NCI-H1105 (cell line): Measurements from ENCODE around the gene INSYN1.

Source experiments
- DNase-seq: peaks from one replicate; lab custom pipeline; 2025; lab: John Stamatoyannopoulos, UW

INSYN1 gene

GRCh38 chr15:73773428-73773827 lies 20.3 kb upstream of the INSYN1 start:
- DNase-seq = no peak

DNA sequence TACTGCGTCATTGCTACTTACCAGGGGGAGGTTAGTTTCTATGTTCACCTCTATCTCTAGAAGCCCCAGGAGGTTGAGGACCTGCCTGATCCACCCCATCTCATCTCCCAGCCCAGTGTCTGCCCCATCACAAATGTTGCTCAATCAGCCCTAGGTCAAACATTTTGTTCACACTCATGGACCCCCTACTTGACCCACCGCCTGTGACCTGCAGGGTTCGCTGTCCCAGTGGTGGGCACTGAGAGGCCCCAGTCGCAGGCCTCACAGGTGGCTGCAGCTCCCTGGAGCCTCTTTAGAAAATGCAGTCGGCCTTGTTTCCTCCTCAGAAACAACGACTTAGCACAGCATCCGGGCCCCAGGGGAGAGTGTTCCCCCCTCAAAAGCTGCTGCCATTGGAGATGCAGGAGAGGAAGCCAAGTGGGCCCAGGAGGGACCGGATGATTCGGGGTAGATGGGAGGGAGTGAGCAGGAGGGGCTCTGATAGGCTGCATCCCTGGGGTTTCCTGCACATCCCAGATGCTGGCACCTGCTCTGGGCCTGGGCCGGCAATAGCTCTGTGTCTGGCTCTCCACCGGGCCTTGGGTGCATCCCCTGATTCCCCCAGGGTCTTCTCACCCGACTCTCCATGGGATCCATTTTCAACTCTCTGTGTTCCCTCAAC lies 18.4 kb upstream of the INSYN1 start:
- no peak for DNase-seq

GRCh38 chr15:73770050-73770449 lies 16.9 kb upstream of the INSYN1 start:
- no peak for DNase-seq

DNA sequence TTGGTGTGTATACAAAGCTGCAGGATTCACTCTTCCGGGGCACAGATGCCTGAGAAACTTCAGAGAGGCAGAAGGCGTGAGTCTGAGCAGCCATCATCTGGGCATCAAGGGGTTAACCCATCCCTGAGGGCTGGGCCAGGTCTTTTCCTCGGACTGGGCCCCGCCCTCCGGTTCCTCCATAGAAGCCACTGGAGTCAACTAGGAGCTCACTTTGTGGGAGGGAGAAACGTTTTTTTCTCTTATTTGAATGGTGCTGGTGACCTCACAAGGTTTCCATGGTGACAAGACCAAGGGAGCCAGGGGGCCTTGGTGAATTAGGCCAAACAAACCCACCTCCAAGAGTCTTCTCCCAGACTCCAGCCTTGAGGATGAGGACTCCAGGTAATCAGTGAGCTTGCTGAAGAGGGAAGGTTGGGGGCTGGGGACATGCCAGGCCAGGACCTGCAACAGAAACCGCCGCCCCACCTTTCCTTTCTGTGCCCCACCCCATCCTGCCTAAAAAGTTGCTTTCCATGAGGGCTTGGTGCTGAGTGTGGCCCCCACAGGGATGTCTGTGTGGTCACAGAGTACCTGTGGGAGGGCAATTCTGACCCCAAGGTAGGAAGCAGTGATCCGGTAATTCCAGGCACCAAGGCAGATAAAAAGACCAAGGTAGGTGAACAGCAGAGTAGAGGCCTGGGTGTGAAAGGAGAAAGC lies 14.8 kb upstream of the INSYN1 start:
- DNase-seq = no peak

- DNase-seq = no peak
These were observed 13.4 kb upstream of the INSYN1 start for GRCh38 chr15:73766598-73766997.

DNA sequence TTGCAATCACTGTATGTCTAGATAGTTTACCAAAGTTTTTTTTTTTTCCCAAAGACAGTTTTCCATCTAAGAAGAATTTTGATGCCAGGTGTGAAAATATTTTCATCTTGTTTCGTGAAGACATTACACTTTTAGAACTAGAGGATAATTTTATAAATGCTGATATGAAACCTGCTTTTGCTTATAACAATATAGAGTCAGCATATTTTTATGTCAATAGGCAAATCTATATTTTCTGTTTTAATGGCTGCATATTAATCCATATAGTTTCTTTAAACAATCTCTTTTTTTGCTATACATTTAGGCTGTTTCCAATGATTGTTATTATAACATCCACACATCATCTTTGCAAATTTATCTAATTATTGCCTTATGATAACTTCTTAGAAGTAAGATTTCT lies 12.6 kb upstream of the INSYN1 start:
- DNase-seq = no peak

DNA sequence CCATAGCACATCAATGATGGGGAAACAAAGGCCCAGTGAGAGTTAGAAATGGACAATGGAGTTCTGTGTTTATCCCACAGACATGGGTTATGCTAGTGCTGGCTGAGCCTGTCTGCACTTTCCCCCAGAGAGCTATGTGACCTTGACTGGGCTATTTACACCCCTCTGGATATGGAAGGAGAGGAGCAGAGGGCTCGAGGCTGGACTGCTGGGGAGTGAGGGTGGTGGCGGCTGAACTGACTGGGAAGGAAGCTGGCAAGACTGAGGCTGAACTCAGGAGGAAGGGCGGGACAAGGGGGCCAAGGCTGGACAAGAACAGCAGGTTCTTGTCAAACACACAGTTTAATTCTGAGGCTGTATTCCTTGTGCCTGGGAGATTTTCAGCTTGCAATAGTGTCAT lies 10.8 kb upstream of the INSYN1 start:
- no peak for DNase-seq

- DNase-seq = no peak
These were observed 7.5 kb upstream of the INSYN1 start for GRCh38 chr15:73760330-73761329.

DNA sequence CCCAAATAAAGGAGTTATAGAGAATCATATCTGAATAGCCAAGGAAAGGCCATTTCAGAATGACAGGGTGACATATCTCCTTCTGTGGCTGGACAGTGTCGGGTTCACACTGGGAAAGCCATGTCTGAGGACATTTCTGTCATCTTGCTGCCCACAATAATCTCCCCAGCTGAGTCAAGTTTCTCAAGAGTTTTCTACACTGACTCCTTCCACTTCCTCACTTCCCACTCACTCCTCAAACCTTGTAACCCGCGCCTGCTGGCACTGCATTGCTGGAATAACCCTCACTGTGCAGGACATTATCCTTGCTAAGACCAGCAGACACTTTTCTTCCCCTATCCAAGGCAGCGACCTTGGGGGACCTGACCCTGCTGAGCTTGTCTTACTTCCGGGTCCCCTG lies 5.3 kb upstream of the INSYN1 start:
- no peak for DNase-seq

- no peak for DNase-seq
These were observed 4.4 kb upstream of the INSYN1 start for GRCh38 chr15:73757571-73757970.

DNA sequence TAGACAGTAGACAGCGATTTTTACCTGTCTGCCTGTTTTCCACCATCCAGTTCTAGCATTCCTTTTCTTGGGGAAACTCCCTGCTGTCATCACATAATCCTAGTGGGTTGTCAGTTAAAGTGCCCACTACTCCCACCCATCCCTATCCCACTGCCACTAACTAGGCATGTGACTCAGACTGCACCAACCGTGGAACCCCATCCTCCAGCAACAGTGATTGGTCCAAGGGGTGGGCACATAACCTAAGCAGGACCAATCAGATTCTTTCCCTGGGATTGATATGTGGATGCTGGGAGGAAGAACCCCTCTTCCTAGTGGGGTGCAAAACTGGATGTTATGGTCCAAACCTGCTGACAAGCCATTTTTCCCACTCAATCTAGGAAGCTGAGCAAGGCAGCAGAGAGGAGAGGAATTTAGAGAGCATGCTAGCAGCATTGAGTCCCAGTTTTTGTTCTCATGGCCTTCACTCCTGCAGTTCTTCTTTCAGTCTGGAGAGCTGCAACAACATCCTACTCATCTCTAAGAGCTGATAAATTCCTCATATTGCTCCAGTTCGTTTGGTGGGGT lies 3.9 kb upstream of the INSYN1 start:
- no peak for DNase-seq

DNA sequence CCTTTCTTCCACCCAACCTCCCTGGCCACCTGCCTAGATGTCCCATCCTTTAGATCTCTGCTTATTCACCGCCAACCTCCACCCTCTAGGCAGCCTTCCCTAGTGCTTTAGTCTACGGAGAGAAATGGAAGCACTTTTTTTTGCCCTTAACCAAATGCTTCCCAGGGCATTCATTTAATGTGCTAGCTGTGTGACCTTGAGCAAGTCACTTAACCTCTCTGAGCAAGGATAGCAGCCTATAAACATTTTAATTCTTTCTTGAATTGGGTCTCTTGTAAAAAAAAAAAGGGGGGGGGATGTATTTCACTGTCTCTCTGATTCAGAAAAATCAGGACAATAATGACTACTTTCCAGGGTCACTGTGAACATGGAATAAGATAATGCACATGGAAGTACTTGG lies 3.2 kb upstream of the INSYN1 start:
- no peak for DNase-seq

DNA sequence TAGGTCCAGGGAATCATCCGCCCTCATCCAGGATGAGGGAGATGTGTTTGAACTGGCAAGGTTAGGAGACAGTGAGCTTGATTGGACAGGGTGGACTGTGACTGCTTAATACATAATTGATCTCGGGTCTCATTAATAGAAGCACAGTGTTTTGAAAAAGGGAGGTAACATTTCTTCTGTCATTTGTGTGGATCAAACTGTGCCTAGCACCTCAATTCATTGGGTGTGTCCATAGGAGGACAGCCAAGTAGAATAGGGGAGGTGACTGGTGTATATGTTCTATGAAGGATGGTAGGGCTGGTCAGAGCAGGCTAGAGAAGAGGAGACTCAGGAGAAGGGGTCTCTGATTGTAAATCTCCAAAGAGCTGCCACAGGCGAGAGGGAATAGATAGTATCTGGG lies 2.8 kb upstream of the INSYN1 start:
- DNase-seq = no peak

GRCh38 chr15:73755481-73755880 lies 2.3 kb upstream of the INSYN1 start:
- DNase-seq = peak; percentile 19

DNA sequence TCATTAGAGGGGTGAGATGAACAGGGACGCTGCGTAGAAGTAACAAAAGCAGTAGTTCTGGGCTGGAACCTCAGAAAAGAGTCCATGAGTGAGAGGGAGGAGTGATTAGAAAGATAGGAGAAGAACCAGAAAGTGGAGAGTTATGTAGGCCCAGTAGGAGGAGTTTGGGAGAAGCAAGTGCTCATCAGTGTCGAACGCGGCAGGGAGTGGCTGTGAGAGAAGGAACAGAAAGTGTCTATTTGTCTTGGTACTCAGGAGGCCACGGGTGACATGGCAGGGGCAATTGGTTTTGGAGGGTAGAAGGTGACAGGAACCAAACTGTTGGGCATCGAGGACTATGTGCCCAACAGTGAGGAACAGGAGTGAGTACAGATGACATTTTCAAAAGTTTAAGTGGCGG lies 1.3 kb upstream of the INSYN1 start:
- DNase-seq = no peak

- no peak for DNase-seq
These were observed 351 bp downstream of the INSYN1 start for GRCh38 chr15:73752806-73753193.

GRCh38 chr15:73751899-73752805 lies 999 bp downstream of the INSYN1 start:
- no peak for DNase-seq

DNA sequence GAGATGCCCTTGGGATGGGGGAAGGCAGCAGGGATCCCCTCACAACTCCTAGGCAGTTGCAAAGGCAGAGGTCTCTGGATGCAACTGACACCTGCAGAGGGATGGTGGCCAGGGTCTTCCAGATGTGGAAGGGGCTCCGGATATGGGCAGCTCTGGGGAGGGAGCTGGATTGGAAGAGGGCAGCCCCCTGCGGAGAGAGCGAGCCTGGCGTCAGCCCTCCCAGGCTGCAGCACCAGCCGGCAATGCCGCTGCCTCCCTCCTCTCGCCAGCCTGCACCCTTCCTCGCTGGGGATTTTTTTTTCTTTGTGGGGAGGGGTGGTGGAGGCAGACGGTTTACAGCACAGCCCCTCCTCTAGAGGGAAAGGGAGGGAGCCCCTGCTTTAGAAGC lies 1.6 kb downstream of the INSYN1 start:
- DNase-seq = no peak

DNA sequence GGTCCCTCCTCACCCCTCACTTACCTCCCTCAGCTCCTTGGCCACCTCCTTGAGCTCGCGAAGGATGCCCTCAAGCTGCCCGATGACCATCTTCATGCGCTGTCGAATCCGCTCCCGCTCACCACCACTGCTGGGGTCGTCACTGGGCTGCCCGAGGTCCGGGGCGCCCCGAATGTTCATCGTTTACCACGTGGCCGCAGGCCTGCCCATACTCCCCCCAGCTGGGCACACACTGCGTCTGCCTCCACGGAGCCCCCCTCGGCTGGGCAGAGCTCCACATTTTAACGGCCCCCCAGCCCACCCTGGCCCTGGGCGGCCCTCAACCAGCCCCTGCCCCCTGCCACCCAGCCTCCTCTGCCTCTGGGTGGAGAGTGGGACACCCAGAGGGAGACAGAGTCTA lies 2.2 kb downstream of the INSYN1 start:
- DNase-seq = no peak

DNA sequence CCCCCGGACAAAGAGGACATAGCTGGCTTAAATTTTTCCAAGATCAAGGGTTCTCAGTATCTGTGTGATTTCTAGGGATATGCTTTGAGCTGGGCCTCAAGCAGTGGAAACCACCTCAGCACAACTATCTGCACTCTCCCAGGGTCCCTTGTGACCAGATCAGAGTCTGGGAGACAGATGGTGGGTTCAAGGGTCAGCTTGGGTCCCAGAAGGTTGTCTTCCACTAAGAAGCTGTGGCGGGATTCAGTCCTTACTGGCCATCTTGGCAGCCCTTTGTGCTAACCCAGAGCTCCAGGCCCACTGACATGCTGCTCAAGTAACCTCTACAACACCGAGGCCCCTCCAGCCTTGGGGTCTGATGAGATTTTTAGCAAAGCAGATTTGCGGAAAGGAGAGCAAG lies 2.7 kb downstream of the INSYN1 start:
- DNase-seq = no peak

DNA sequence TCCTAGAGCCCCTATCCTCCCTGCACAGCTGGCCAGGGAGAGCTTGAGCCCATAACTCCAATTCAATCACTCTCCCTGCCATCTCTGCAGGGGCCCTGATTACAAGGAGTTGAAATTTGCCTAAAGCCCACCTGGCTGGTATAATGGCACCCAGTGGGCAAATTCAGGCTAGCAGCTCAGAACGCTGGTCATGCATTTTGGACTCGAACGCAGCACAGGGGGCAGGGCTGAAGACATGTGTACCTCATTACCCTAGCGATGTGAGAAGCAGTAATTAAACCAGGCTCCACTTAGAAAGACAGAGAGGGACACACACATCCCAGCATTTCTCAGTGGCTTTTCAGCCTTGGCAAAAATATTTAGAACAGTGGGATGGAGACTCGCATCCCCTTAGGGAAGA lies 3.2 kb downstream of the INSYN1 start:
- DNase-seq = no peak
